Measurements from ENCODE around the gene GNMT. TPM values are rescaled to one million over a fixed set of nuclear protein-coding genes. Genes with fewer than 3 reads are reported as not detected.

The GNMT gene
- total RNA-seq, 1 donor from 2014 or later, result 1.5 TPM

DNA sequence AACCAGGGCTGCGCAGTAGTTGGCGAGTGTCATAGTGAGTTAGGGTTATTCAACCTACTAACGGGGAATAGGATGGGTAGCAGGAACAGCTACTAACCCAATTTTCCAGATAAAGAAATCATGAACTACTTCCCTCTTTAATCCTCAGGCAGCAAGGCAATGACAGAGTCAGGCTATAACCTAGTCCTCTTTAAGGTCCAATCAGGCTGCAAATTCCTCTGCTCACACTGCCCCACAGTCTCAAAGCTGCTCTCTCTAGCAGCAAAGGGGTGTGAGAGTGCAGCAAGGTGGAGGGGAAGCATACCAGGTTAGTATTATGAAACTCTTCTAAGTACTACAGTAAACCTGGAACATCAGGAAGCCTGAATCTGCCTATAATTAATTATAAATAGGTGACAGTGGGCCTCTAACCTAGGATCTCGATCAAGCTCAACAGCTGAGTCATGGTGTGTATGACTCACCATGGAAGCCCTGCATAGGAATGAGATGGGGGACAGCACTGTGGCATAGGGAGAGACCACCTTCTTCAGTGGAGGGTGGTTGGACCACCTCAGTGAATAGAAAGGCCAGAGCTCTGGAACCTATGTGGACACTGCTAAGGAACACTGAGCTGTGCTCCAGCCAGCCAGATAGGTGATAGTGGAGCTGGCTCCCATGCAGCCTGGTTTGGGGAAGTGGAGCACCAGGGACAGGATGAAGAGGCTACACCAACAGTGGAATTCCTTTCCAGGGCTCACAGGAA, 10.5 kb downstream of the GNMT start:
- H3K27me3 Mint-ChIP-seq (ENCODE audit: low read depth), result no peaks in the 10 kb centered on the region
- peaks cover 4% of the 10 kb centered on the region for H3K36me3 Mint-ChIP-seq (ENCODE audit: low read depth)
- no peaks in the 10 kb centered on the region for H3K9me3 Mint-ChIP-seq
- H3K4me3 Mint-ChIP-seq, result no peak overlapping the region
- TF ChIP-seq, protein P1, sequence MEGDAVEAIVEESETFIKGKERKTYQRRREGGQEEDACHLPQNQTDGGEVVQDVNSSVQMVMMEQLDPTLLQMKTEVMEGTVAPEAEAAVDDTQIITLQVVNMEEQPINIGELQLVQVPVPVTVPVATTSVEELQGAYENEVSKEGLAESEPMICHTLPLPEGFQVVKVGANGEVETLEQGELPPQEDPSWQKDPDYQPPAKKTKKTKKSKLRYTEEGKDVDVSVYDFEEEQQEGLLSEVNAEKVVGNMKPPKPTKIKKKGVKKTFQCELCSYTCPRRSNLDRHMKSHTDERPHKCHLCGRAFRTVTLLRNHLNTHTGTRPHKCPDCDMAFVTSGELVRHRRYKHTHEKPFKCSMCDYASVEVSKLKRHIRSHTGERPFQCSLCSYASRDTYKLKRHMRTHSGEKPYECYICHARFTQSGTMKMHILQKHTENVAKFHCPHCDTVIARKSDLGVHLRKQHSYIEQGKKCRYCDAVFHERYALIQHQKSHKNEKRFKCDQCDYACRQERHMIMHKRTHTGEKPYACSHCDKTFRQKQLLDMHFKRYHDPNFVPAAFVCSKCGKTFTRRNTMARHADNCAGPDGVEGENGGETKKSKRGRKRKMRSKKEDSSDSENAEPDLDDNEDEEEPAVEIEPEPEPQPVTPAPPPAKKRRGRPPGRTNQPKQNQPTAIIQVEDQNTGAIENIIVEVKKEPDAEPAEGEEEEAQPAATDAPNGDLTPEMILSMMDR (conservative IDR thresholded peaks at IDR 0.05), result no peak
- no peaks in the 10 kb centered on the region for H3K4me1 Mint-ChIP-seq
- no peak for DNase-seq (ENCODE audit: low read depth, low spot score)
- H3K27ac Mint-ChIP-seq (ENCODE audit: unreplicated experiment), result no peak overlapping the region

GRCh38 chr6:42971746-42972327, 11.3 kb downstream of the GNMT start:
- Mint-ChIP-seq H3K4me3 (peak overlapping the region; percentile 2), H3K4me1 (peaks cover 2% of the 10 kb centered on the region), H3K9me3 (no peaks in the 10 kb centered on the region), H3K27me3 (ENCODE audit: low read depth) (no peaks in the 10 kb centered on the region), H3K36me3 (ENCODE audit: low read depth) (peaks cover 4% of the 10 kb centered on the region), H3K27ac (ENCODE audit: unreplicated experiment) (no peak overlapping the region)
- TF ChIP-seq, protein P1 (conservative IDR thresholded peaks at IDR 0.05), result no peak
- no peak for DNase-seq (ENCODE audit: low read depth, low spot score)

DNA sequence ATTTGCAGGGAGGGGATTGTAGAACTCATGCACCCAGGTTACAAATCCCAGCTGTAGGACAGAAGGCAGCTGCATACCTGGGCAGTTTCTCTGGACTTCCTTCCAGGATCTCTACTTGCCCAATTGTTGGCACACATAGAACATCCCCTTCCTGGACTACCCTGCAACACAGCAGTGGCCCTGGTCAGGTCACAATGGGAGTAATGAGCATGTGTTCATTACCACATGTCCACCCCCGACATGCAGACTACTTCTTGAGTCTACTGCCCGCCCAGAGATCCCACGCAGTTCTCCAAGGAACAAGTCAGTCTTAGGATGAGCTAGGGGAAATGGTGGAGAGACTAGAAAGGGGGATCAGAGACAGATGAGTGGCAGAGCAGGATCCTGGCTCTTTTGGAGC, 13.4 kb downstream of the GNMT start:
- no peak for DNase-seq (ENCODE audit: low read depth, low spot score)
- Mint-ChIP-seq H3K4me1 (peaks cover 10% of the 10 kb centered on the region), H3K36me3 (ENCODE audit: low read depth) (peaks cover 4% of the 10 kb centered on the region), H3K4me3 (no peak overlapping the region), H3K9me3 (no peaks in the 10 kb centered on the region), H3K27me3 (ENCODE audit: low read depth) (no peaks in the 10 kb centered on the region), H3K27ac (ENCODE audit: unreplicated experiment) (no peak overlapping the region)
- TF ChIP-seq, protein P1 (conservative IDR thresholded peaks at IDR 0.05), result no peak

GRCh38 chr6:42974919-42975505, 14.5 kb downstream of the GNMT start:
- Mint-ChIP-seq H3K4me3 (no peak overlapping the region), H3K27ac (ENCODE audit: unreplicated experiment) (no peak overlapping the region), H3K36me3 (ENCODE audit: low read depth) (peaks cover 4% of the 10 kb centered on the region), H3K27me3 (ENCODE audit: low read depth) (no peaks in the 10 kb centered on the region), H3K4me1 (peaks cover 20% of the 10 kb centered on the region), H3K9me3 (no peaks in the 10 kb centered on the region)
- TF ChIP-seq, protein P1 (conservative IDR thresholded peaks at IDR 0.05), result no peak
- DNase-seq (ENCODE audit: low read depth, low spot score), result no peak

DNA sequence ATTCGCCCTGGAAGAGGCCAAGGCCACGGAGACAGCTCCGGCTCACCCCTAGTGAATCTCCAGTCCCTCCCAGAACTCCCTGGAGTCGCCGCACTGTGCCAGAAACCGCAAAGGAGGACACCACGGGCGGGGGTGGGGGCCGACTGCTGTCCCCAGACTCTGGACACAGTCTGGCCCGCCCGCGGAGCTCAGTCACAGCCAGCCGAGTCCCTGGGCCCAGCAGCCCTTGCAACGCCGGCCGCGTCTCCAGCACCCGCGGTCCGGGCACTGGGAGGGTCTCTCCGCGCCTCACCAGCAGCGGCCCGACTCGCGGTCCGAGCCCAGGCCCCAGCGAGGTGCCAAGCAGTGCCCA, 17.9 kb downstream of the GNMT start:
- H3K27ac Mint-ChIP-seq (ENCODE audit: unreplicated experiment), result no peak overlapping the region
- H3K4me1 Mint-ChIP-seq, result peaks cover 24% of the 10 kb centered on the region
- TF ChIP-seq, protein P1 (conservative IDR thresholded peaks at IDR 0.05), result no peak
- no peaks in the 10 kb centered on the region for H3K9me3 Mint-ChIP-seq
- peaks cover 4% of the 10 kb centered on the region for H3K36me3 Mint-ChIP-seq (ENCODE audit: low read depth)
- peak; percentile 25 for DNase-seq (ENCODE audit: low read depth, low spot score)
- H3K4me3 Mint-ChIP-seq, result peak overlapping the region; percentile 89
- no peaks in the 10 kb centered on the region for H3K27me3 Mint-ChIP-seq (ENCODE audit: low read depth)
